Uterus (tissue), 2 donors: ENCODE data around the gene LPCAT1.

Experiments
- POLR2A ChIP-seq, 2 donors: fragments of 450-650 bp; IDR thresholded peaks; one replicate each; pipeline ENCODE4 v1.6.1; 2016; ENCODE audit warnings: antibody characterized with exemption in 2 of 2, mild to moderate bottlenecking in 1 of 2, moderate library complexity in 1 of 2
- TF ChIP-seq, protein P1 (sequence below), 4 experiments: fragments of 200-600 bp in 2 of 4; fragments of 450-650 bp in 2 of 4; sonication (generic) in 2 of 4; IDR thresholded peaks; one replicate each; pipeline ENCODE4 v1.5.1; 2016 to 2019; ENCODE audit warnings: antibody characterized with exemption in 4 of 4, mild to moderate bottlenecking in 2 of 4, moderate library complexity in 1 of 4

DNA sequence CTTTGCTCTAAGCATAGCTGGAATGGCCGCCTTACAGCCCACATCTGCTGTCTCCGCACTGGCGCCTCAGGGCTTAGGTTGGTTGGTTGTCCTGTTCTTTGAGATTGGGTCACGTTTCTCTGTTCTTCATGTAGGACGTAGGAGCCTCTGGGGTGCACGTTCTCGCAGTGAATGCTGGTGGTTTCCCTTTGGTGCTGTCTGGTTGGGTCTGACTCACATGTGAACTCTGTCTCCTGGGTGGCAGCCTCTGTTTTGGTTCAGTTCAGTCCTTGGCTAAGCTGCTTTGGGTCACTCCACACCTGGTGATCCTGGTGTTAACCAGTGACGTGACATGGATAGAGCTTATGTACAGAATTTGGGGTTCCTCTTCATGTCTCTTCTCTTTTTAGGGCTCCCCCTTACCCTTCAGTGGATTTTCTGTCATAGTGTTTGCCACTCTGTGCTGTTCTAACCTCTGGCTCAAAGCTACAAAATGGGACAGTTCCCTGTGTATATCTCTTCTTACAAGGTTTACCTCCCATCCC, 12.6 kb upstream of the LPCAT1 start:
- TF ChIP-seq, protein P1, sequence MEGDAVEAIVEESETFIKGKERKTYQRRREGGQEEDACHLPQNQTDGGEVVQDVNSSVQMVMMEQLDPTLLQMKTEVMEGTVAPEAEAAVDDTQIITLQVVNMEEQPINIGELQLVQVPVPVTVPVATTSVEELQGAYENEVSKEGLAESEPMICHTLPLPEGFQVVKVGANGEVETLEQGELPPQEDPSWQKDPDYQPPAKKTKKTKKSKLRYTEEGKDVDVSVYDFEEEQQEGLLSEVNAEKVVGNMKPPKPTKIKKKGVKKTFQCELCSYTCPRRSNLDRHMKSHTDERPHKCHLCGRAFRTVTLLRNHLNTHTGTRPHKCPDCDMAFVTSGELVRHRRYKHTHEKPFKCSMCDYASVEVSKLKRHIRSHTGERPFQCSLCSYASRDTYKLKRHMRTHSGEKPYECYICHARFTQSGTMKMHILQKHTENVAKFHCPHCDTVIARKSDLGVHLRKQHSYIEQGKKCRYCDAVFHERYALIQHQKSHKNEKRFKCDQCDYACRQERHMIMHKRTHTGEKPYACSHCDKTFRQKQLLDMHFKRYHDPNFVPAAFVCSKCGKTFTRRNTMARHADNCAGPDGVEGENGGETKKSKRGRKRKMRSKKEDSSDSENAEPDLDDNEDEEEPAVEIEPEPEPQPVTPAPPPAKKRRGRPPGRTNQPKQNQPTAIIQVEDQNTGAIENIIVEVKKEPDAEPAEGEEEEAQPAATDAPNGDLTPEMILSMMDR (IDR thresholded peaks at IDR 0.05) = no peak
- no peak for TF ChIP-seq POLR2A (IDR thresholded peaks at IDR 0.05)
